ENCODE data around the gene TMEM168. TPM values are rescaled to one million over a fixed set of nuclear protein-coding genes. Genes with fewer than 3 reads are reported as not detected.

Gene TMEM168
- total RNA-seq, 1 experiment from 2014 or later: 13.9 TPM

- H3K9me3 ChIP-seq (ENCODE audit: control insufficient read depth, low read depth, low read length): no peaks in the 10 kb centered on the region
- no peak overlapping the region for H3K18ac ChIP-seq (ENCODE audit: insufficient read length, low read depth, low read length)
- no peak overlapping the region for H3K9ac ChIP-seq (ENCODE audit: extremely low read depth, insufficient read length, low read length)
- no peak overlapping the region for H3K23ac ChIP-seq (ENCODE audit: insufficient read length, low read depth, low read length)
- TF ChIP-seq, protein P1, sequence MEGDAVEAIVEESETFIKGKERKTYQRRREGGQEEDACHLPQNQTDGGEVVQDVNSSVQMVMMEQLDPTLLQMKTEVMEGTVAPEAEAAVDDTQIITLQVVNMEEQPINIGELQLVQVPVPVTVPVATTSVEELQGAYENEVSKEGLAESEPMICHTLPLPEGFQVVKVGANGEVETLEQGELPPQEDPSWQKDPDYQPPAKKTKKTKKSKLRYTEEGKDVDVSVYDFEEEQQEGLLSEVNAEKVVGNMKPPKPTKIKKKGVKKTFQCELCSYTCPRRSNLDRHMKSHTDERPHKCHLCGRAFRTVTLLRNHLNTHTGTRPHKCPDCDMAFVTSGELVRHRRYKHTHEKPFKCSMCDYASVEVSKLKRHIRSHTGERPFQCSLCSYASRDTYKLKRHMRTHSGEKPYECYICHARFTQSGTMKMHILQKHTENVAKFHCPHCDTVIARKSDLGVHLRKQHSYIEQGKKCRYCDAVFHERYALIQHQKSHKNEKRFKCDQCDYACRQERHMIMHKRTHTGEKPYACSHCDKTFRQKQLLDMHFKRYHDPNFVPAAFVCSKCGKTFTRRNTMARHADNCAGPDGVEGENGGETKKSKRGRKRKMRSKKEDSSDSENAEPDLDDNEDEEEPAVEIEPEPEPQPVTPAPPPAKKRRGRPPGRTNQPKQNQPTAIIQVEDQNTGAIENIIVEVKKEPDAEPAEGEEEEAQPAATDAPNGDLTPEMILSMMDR (conservative IDR thresholded peaks at IDR 0.05): no peak
- H3K27me3 Mint-ChIP-seq (ENCODE audit: low read depth): no peaks in the 10 kb centered on the region
- no peaks in the 10 kb centered on the region for H3K79me2 ChIP-seq (ENCODE audit: insufficient read depth, low read length)
- H3K4ac ChIP-seq (ENCODE audit: low read depth, low read length): no peak overlapping the region
- H3K23me2 ChIP-seq (ENCODE audit: insufficient read length, low read depth, low read length, poor library complexity, severe bottlenecking): no peaks in the 10 kb centered on the region
- no peak overlapping the region for H2BK5ac ChIP-seq (ENCODE audit: insufficient read length, low read length)
- no CpG with 5 or more reads among the region's 2 CpGs for WGBS (ENCODE audit: extremely low coverage, insufficient read length, low lambda C conversion rate)
- H3K14ac ChIP-seq (ENCODE audit: insufficient read depth, low read length): no peak overlapping the region
- H4K91ac ChIP-seq (ENCODE audit: insufficient read length, low read depth, low read length): no peak overlapping the region
- no peak overlapping the region for H2AFZ ChIP-seq (ENCODE audit: low read length)
- no peak overlapping the region for H3K27ac ChIP-seq (ENCODE audit: insufficient read length, low read depth, low read length)
- H3K4me2 ChIP-seq (ENCODE audit: insufficient read depth, insufficient read length, low read length): no peak overlapping the region
- no peak overlapping the region for H4K5ac ChIP-seq (ENCODE audit: insufficient read length, low read depth, low read length)
- no peaks in the 10 kb centered on the region for H3K4me1 ChIP-seq (ENCODE audit: insufficient read depth, low read length)
- H3K4me3 Mint-ChIP-seq: no peak overlapping the region
- no peak overlapping the region for H2BK120ac ChIP-seq (ENCODE audit: low read depth, low read length, poor library complexity, severe bottlenecking)
- H3K79me1 ChIP-seq (ENCODE audit: insufficient read depth, low read depth, low read length, poor library complexity, severe bottlenecking): no peaks in the 10 kb centered on the region
- peaks cover 0 to 6% (median 5%) of the 10 kb centered on the region in 3 experiments; a peak in 2 of 7 replicates for H3K36me3 Mint-ChIP-seq (ENCODE audit: insufficient read depth in 1 of 3, low read depth in 3 of 3)
- H2BK20ac ChIP-seq (ENCODE audit: low read depth, low read length, poor library complexity, severe bottlenecking): no peak overlapping the region
- H2AK5ac ChIP-seq (ENCODE audit: insufficient read length, low read length): no peak overlapping the region
- DNase-seq: no peak
- H3K9me3 Mint-ChIP-seq: peaks cover 11 to 12% of the 10 kb centered on the region in 2 experiments; a peak in 4 of 5 replicates
- no peak overlapping the region for H2BK12ac ChIP-seq (ENCODE audit: insufficient read length, low read depth, low read length)
- H2BK15ac ChIP-seq (ENCODE audit: low read depth, low read length): no peak overlapping the region
- no peak overlapping the region for H3K27ac Mint-ChIP-seq
- no peak overlapping the region for H3K56ac ChIP-seq (ENCODE audit: insufficient read length, low read depth, low read length)
- H4K20me1 ChIP-seq (ENCODE audit: control insufficient read depth, insufficient read depth, insufficient read length): no peaks in the 10 kb centered on the region
- H3K4me1 Mint-ChIP-seq: no peaks in the 10 kb centered on the region
- no peak overlapping the region for H4K8ac ChIP-seq (replicated peaks; ENCODE audit: insufficient read length, low read depth, low read length)
- no peaks in the 10 kb centered on the region for H3K27me3 ChIP-seq (ENCODE audit: insufficient read depth, low read length)
- no peak overlapping the region for H3T11ph ChIP-seq (ENCODE audit: low read length)
These were observed 49.5 kb downstream of the TMEM168 start for GRCh38 chr7:112740667-112741066.
